ENCODE data around the gene IFT57. TPM values are rescaled to one million over a fixed set of nuclear protein-coding genes. Genes with fewer than 3 reads are reported as not detected.

The IFT57 gene
- polyA plus RNA-seq, 1 of the 3 experiments (the other 2 are of a cell fraction) = 81.6 TPM

DNA sequence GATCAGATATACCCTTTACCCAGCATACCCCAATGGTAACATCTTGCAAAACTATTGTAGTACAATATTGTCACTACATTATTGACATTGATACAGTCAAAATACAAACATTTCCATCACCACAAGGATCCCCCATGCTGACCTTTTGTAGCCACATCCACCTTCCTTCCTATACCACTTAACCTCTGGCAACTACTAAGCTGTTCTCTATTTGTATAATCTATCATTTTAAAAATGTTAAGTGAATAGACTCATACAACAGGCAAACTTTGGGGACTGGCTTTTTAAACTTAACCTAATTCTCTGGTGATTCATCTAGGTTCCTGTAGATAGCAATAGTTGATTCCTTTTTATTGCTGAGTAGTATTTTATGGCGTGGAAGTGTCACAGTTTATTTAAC, 29.6 kb upstream of the IFT57 start (continued):
- TF ChIP-seq EP300 (IDR thresholded peaks at IDR 0.05; ENCODE audit: borderline replicate concordance in 1 of 2, low read depth in 1 of 2, low read length in 1 of 2) (no peak), SMC3 (IDR thresholded peaks at IDR 0.05; ENCODE audit: low read depth, low read length) (no peak)
- TF ChIP-seq, protein P1, sequence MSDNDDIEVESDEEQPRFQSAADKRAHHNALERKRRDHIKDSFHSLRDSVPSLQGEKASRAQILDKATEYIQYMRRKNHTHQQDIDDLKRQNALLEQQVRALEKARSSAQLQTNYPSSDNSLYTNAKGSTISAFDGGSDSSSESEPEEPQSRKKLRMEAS (IDR thresholded peaks at IDR 0.05; ENCODE audit: low read depth) = no peak
- TF ChIP-seq, protein P2, sequence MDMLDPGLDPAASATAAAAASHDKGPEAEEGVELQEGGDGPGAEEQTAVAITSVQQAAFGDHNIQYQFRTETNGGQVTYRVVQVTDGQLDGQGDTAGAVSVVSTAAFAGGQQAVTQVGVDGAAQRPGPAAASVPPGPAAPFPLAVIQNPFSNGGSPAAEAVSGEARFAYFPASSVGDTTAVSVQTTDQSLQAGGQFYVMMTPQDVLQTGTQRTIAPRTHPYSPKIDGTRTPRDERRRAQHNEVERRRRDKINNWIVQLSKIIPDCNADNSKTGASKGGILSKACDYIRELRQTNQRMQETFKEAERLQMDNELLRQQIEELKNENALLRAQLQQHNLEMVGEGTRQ (IDR thresholded peaks at IDR 0.05; ENCODE audit: borderline replicate concordance, low read depth, low read length) = no peak

DNA sequence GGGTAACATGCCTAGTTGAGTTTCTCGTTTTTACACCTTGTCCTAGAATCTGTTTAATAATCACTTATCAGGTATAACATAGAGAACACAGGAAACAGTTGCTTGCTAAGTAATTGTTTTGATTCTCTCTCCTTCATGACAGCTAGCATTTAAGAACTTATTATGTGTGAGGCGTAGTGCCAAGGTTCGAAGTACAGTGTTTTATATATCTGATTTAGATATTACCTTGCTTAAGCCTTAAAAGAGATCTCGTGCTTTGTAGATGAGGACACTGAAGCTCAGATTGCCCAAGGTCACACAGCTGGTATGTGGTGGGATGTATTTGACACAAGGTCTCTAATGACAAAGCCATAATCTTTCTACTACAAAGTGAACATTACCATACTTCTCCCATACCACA, 29.0 kb upstream of the IFT57 start:
- Histone ChIP-seq H4K20me1 (ENCODE audit: insufficient read depth) (no peaks in the 10 kb centered on the region), H3K4me1 (ENCODE audit: control insufficient read depth in 1 of 2, insufficient read depth in 2 of 2, low read depth in 1 of 2, low read length in 1 of 2) (no peaks in the 10 kb centered on the region), H3K4me2 (no peak overlapping the region), H3K9ac (no peak overlapping the region), H3K36me3 (replicated peaks in 1 of 2; ENCODE audit: control insufficient read depth in 1 of 2, insufficient read depth in 2 of 2, low read length in 1 of 2) (no peaks in the 10 kb centered on the region), H2AFZ (ENCODE audit: low read depth) (no peak overlapping the region), H3K27me3 (ENCODE audit: insufficient read depth) (no peaks in the 10 kb centered on the region; the same call in 1 of the 2 replicates), H3F3A (replicated peaks; ENCODE audit: insufficient read depth) (no peaks in the 10 kb centered on the region), H3K9me2 (no peaks in the 10 kb centered on the region), H3K79me2 (ENCODE audit: insufficient read depth) (no peaks in the 10 kb centered on the region), H3K4me3 (ENCODE audit: low read depth in 2 of 2, low read length in 1 of 2) (no peak overlapping the region), H3K27ac (ENCODE audit: low read depth in 2 of 2, low read length in 1 of 2) (no peak overlapping the region), H3K9me3 (no peaks in the 10 kb centered on the region)
- ChIA-PET CTCF (no interaction called here), POLR2A (no interaction called here)
- DNase-seq = no peak
- WGBS (ENCODE audit: low lambda C conversion rate) = 78% methylated on average over 4 of the region's 4 CpGs
- TF ChIP-seq, protein P3, sequence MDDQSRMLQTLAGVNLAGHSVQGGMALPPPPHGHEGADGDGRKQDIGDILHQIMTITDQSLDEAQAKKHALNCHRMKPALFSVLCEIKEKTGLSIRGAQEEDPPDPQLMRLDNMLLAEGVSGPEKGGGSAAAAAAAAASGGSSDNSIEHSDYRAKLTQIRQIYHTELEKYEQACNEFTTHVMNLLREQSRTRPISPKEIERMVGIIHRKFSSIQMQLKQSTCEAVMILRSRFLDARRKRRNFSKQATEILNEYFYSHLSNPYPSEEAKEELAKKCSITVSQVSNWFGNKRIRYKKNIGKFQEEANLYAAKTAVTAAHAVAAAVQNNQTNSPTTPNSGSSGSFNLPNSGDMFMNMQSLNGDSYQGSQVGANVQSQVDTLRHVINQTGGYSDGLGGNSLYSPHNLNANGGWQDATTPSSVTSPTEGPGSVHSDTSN (IDR thresholded peaks at IDR 0.05) = no peak
- TF ChIP-seq FOXJ3 (CRISPR knock-in tag; IDR thresholded peaks at IDR 0.05) = no peak
- TF ChIP-seq RFX5 (IDR thresholded peaks at IDR 0.05; ENCODE audit: low read length) = no peak
- TF ChIP-seq, protein P4, sequence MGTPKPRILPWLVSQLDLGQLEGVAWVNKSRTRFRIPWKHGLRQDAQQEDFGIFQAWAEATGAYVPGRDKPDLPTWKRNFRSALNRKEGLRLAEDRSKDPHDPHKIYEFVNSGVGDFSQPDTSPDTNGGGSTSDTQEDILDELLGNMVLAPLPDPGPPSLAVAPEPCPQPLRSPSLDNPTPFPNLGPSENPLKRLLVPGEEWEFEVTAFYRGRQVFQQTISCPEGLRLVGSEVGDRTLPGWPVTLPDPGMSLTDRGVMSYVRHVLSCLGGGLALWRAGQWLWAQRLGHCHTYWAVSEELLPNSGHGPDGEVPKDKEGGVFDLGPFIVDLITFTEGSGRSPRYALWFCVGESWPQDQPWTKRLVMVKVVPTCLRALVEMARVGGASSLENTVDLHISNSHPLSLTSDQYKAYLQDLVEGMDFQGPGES (IDR thresholded peaks at IDR 0.05; ENCODE audit: low read depth, low read length) = no peak
- no peak for TF ChIP-seq POLR2AphosphoS5 (IDR thresholded peaks at IDR 0.05; ENCODE audit: low read depth, low read length)

DNA sequence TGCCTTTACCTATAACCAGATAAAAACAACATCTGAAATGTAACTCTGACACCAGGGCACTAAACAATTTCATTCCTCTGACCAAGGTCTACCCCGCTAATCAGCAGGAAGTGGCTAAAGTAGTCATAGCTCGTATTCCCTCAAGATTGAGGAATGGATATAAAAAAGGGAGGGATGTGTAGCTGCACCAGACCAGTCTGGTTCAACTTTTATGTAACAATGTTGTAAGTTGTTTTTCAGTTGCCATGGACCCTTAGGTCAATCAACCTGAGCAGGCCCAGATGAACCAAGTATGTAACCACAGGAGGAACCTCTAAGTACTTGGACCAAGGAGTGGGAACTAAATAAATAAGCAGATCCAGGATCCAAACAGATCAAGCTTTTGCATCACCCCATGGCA, 28.4 kb upstream of the IFT57 start:
- CTCF ChIA-PET = interaction anchor here (1.6 kb wide), 1 partner anchor 11 kb away, joined by 4 read pairs; no protein-coding TSS in a partner anchor
- no peak overlapping the region for H3K9ac ChIP-seq
- H2AFZ ChIP-seq (ENCODE audit: low read depth) = no peak overlapping the region
- no peaks in the 10 kb centered on the region for H3F3A ChIP-seq (replicated peaks; ENCODE audit: insufficient read depth)
- 90% methylated on average over 2 of the region's 2 CpGs for WGBS (ENCODE audit: low lambda C conversion rate)
- H3K79me2 ChIP-seq (ENCODE audit: insufficient read depth) = no peaks in the 10 kb centered on the region
- H3K9me2 ChIP-seq = no peaks in the 10 kb centered on the region
- no peak for DNase-seq
- H3K9me3 ChIP-seq = no peaks in the 10 kb centered on the region
- no peaks in the 10 kb centered on the region for H3K27me3 ChIP-seq (ENCODE audit: insufficient read depth)
- no peak overlapping the region for H3K27ac ChIP-seq (ENCODE audit: low read depth in 2 of 2, low read length in 1 of 2)
- H3K4me1 ChIP-seq (ENCODE audit: control insufficient read depth in 1 of 2, insufficient read depth in 2 of 2, low read depth in 1 of 2, low read length in 1 of 2) = no peaks in the 10 kb centered on the region
- H3K4me2 ChIP-seq = no peak overlapping the region
- H3K36me3 ChIP-seq (replicated peaks in 1 of 2; ENCODE audit: control insufficient read depth in 1 of 2, insufficient read depth in 2 of 2, low read length in 1 of 2) = no peaks in the 10 kb centered on the region
- POLR2A ChIA-PET = no interaction called here
- no peak overlapping the region for H3K4me3 ChIP-seq (ENCODE audit: low read depth in 2 of 2, low read length in 1 of 2)
- no peak for TF ChIP-seq EZH2phosphoT487 (IDR thresholded peaks at IDR 0.05; ENCODE audit: borderline replicate concordance, low read depth)
- TF ChIP-seq RXRA (IDR thresholded peaks at IDR 0.05; ENCODE audit: borderline replicate concordance, low read depth) = no peak
- no peak for TF ChIP-seq RAD21 (IDR thresholded peaks at IDR 0.05; ENCODE audit: low read length)
- TF ChIP-seq, protein P5, sequence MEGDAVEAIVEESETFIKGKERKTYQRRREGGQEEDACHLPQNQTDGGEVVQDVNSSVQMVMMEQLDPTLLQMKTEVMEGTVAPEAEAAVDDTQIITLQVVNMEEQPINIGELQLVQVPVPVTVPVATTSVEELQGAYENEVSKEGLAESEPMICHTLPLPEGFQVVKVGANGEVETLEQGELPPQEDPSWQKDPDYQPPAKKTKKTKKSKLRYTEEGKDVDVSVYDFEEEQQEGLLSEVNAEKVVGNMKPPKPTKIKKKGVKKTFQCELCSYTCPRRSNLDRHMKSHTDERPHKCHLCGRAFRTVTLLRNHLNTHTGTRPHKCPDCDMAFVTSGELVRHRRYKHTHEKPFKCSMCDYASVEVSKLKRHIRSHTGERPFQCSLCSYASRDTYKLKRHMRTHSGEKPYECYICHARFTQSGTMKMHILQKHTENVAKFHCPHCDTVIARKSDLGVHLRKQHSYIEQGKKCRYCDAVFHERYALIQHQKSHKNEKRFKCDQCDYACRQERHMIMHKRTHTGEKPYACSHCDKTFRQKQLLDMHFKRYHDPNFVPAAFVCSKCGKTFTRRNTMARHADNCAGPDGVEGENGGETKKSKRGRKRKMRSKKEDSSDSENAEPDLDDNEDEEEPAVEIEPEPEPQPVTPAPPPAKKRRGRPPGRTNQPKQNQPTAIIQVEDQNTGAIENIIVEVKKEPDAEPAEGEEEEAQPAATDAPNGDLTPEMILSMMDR (IDR thresholded peaks at IDR 0.05) = no peak
- TF ChIP-seq FOXM1 (IDR thresholded peaks at IDR 0.05; ENCODE audit: low read depth) = no peak
- TF ChIP-seq GATA2 (CRISPR knock-in tag; IDR thresholded peaks at IDR 0.05) = no peak
- H4K20me1 ChIP-seq (ENCODE audit: insufficient read depth) = no peaks in the 10 kb centered on the region

Data from SK-N-SH (cell line).